ENCODE measurements around the gene ZBTB16. TPM values are rescaled to one million over a fixed set of nuclear protein-coding genes. Genes with fewer than 3 reads are reported as not detected.
A peak's percentile ranks its signal among the peaks of the same experiment; 100 is the strongest.

ZBTB16 gene
- total and polyA plus RNA-seq, 2 experiments from 2014 or later: 8.7 to 10.5 TPM

- Histone ChIP-seq H3K36me3 (no peaks in the 10 kb centered on the region), H3K27ac (no peak overlapping the region), H3K9me3 (ENCODE audit: low read depth) (no peaks in the 10 kb centered on the region), H3K27me3 (no peaks in the 10 kb centered on the region), H3K4me1 (ENCODE audit: low read depth) (peaks cover 34% of the 10 kb centered on the region), H3K4me3 (no peak overlapping the region)
- DNase-seq (ENCODE audit: low read depth in 1 of 2, low spot score in 1 of 2): no peak
- TF ChIP-seq CTCF (IDR thresholded peaks at IDR 0.05; ENCODE audit: low read depth, low read length): no peak
Observed at GRCh38 chr11:114183044-114183511, 123.6 kb downstream of the ZBTB16 start.

- H3K27me3 ChIP-seq: no peaks in the 10 kb centered on the region
- H3K36me3 ChIP-seq: no peaks in the 10 kb centered on the region
- no peak overlapping the region for H3K4me3 ChIP-seq
- no peak for DNase-seq (ENCODE audit: low read depth in 1 of 2, low spot score in 1 of 2)
- no peaks in the 10 kb centered on the region for H3K9me3 ChIP-seq (ENCODE audit: low read depth)
- peaks cover 25% of the 10 kb centered on the region for H3K4me1 ChIP-seq (ENCODE audit: low read depth)
- TF ChIP-seq CTCF (IDR thresholded peaks at IDR 0.05; ENCODE audit: low read depth, low read length): no peak
- H3K27ac ChIP-seq: no peak overlapping the region
Observed at GRCh38 chr11:114185436-114185835, 125.9 kb downstream of the ZBTB16 start.

GRCh38 chr11:114187173-114187572 lies 127.7 kb downstream of the ZBTB16 start:
- Histone ChIP-seq H3K27ac (no peak overlapping the region), H3K27me3 (no peaks in the 10 kb centered on the region), H3K9me3 (ENCODE audit: low read depth) (no peaks in the 10 kb centered on the region), H3K4me1 (ENCODE audit: low read depth) (peaks cover 25% of the 10 kb centered on the region), H3K36me3 (no peaks in the 10 kb centered on the region), H3K4me3 (no peak overlapping the region)
- no peak for DNase-seq (ENCODE audit: low read depth in 1 of 2, low spot score in 1 of 2)
- no peak for TF ChIP-seq CTCF (IDR thresholded peaks at IDR 0.05; ENCODE audit: low read depth, low read length)

GRCh38 chr11:114188851-114189570 lies 129.5 kb downstream of the ZBTB16 start:
- H3K27me3 ChIP-seq: no peaks in the 10 kb centered on the region
- no peak overlapping the region for H3K4me3 ChIP-seq
- peak in 1 of 2 donors; percentile 62 for DNase-seq (ENCODE audit: low read depth in 1 of 2, low spot score in 1 of 2)
- no peaks in the 10 kb centered on the region for H3K36me3 ChIP-seq
- H3K9me3 ChIP-seq (ENCODE audit: low read depth): no peaks in the 10 kb centered on the region
- peak overlapping the region; percentile 74 for H3K27ac ChIP-seq
- no peak for TF ChIP-seq CTCF (IDR thresholded peaks at IDR 0.05; ENCODE audit: low read depth, low read length)
- peaks cover 16% of the 10 kb centered on the region for H3K4me1 ChIP-seq (ENCODE audit: low read depth)

- no peak overlapping the region for H3K4me3 ChIP-seq
- DNase-seq (ENCODE audit: low read depth in 1 of 2, low spot score in 1 of 2): no peak
- H3K27me3 ChIP-seq: no peaks in the 10 kb centered on the region
- H3K9me3 ChIP-seq (ENCODE audit: low read depth): no peaks in the 10 kb centered on the region
- no peak for TF ChIP-seq CTCF (IDR thresholded peaks at IDR 0.05; ENCODE audit: low read depth, low read length)
- no peaks in the 10 kb centered on the region for H3K36me3 ChIP-seq
- H3K4me1 ChIP-seq (ENCODE audit: low read depth): peaks cover 29% of the 10 kb centered on the region
- no peak overlapping the region for H3K27ac ChIP-seq
Observed at GRCh38 chr11:114190630-114191029, 131.1 kb downstream of the ZBTB16 start.

Data from cardiac muscle cell (in vitro differentiated cells and primary cell).